Measurements from ENCODE around the gene SFT2D1.

DNA sequence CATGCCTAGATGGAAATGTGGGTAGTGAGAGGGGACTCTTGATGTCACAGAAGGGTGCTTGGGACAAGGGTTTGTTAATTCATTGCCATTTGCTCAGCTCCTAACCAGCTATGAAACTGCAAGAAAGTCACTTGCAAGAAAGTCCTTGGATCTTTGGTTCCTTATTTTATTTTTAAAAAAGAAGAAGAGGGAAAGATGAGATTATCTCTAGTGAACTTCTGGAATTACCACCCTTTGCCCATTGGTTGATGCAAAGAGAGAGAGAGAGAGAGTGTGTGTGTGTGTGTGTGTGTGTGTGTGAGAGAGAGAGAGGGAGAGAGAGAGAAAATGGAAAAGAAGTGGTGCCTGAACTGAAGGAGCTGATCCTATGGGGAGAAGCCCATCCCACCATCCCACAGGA is 4.6 kb upstream of the SFT2D1 start:
- TF ChIP-seq, protein P1, sequence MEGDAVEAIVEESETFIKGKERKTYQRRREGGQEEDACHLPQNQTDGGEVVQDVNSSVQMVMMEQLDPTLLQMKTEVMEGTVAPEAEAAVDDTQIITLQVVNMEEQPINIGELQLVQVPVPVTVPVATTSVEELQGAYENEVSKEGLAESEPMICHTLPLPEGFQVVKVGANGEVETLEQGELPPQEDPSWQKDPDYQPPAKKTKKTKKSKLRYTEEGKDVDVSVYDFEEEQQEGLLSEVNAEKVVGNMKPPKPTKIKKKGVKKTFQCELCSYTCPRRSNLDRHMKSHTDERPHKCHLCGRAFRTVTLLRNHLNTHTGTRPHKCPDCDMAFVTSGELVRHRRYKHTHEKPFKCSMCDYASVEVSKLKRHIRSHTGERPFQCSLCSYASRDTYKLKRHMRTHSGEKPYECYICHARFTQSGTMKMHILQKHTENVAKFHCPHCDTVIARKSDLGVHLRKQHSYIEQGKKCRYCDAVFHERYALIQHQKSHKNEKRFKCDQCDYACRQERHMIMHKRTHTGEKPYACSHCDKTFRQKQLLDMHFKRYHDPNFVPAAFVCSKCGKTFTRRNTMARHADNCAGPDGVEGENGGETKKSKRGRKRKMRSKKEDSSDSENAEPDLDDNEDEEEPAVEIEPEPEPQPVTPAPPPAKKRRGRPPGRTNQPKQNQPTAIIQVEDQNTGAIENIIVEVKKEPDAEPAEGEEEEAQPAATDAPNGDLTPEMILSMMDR (IDR thresholded peaks at IDR 0.05), result no peak
- no peak for TF ChIP-seq POLR2A (IDR thresholded peaks at IDR 0.05)
